AG09309 (cell line): Measurements from ENCODE around the gene TTC38.

ENCODE experiments used
- DNase-seq: peaks from one replicate; pipeline ENCODE4 v3.0.0-alpha.2; 2010; ENCODE audit warnings: low read depth
- H3K4me3 ChIP-seq: 2 replicates; pipeline ENCODE4 v1.5.1; 2011; ENCODE audit warnings: mild to moderate bottlenecking, low read depth, low read length, moderate library complexity; ENCODE audit not compliant: control insufficient read depth
- TF ChIP-seq, protein P1 (sequence below): IDR thresholded peaks from 2 replicates; pipeline ENCODE4 v1.5.1; 2011; ENCODE audit warnings: mild to moderate bottlenecking, low read depth, low read length, inconsistent platforms; ENCODE audit not compliant: insufficient read depth, control insufficient read depth; ENCODE audit errors: missing control alignments

Gene TTC38

GRCh38 chr22:46286941-46287872 is 19.4 kb downstream of the TTC38 start:
- DNase-seq, result no peak
- no peak overlapping the region for H3K4me3 ChIP-seq
- TF ChIP-seq, protein P1, sequence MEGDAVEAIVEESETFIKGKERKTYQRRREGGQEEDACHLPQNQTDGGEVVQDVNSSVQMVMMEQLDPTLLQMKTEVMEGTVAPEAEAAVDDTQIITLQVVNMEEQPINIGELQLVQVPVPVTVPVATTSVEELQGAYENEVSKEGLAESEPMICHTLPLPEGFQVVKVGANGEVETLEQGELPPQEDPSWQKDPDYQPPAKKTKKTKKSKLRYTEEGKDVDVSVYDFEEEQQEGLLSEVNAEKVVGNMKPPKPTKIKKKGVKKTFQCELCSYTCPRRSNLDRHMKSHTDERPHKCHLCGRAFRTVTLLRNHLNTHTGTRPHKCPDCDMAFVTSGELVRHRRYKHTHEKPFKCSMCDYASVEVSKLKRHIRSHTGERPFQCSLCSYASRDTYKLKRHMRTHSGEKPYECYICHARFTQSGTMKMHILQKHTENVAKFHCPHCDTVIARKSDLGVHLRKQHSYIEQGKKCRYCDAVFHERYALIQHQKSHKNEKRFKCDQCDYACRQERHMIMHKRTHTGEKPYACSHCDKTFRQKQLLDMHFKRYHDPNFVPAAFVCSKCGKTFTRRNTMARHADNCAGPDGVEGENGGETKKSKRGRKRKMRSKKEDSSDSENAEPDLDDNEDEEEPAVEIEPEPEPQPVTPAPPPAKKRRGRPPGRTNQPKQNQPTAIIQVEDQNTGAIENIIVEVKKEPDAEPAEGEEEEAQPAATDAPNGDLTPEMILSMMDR, result no peak

DNA sequence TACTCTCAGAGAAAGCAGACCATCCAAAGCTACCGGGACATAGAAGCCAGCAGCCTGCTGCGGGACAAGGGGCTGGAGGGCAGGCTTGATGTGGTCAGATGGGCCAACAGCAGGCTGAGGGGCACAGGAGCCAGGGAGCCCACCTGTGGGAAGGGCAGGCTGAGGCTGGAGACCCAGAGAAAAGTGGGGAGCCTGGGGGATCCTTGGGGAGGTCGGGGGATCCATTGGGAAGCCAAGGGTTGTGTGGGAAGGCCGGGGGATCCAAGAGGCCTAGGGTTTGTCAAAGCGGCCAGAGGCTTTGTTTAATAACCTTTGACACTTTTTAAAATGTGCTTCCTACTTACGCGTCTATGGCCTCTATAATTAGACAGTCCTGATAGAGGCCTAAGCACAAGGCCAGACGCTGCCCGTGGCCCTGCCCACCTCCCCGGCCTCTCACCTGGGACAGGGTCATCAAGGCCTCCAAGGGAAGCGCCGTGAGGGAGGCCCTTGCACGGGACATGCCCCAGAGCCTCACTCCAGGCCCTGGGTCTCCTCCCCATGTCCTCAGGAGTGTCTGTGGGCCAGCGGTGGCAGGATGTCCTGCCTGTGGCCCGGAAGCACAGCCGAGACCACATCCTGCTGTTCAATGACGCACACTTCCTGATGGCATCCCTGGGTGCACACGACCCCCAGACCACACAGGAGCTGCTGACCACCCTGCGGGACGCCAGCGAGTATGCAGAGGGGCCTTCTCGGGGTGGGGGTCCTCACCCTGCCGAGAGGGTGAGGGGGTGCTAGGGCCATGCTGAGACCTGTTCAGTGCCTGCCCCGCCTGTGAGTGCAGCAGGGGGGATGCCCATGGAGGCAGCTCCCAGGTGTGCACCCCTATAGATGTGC is 20.3 kb downstream of the TTC38 start:
- TF ChIP-seq, protein P1, result no peak
- no peak for DNase-seq
- no peak overlapping the region for H3K4me3 ChIP-seq

GRCh38 chr22:46288846-46289243 is 21.0 kb downstream of the TTC38 start:
- H3K4me3 ChIP-seq, result no peak overlapping the region
- DNase-seq, result no peak
- TF ChIP-seq, protein P1, result no peak

DNA sequence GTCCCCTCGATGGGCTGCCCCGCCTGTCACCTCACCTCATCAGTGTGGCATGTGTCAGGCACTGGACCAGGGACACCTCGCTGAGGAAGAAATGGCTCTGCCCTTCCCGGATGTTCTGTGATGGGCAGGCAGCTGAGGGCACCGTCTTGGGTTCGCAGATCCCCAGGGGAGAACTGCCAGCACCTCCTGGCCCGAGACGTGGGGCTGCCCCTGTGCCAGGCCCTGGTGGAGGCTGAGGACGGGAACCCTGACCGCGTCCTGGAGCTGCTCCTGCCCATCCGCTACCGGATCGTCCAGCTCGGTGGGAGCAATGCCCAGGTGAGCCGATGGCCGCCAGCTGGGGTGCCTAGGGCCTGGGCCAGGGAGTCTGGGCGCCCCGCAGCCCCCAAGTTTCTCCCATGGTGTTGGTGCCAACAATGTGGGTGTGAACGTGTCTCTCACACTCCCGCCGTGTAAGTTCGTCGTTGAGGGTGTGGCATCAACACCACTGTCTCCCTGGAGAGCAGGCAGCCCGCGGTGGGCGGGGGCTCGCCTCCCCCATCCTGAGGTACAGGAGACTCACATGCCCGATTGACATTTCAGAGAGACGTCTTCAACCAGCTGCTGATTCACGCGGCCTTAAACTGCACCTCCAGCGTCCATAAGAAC is 21.6 kb downstream of the TTC38 start:
- TF ChIP-seq, protein P1, result no peak
- no peak overlapping the region for H3K4me3 ChIP-seq
- DNase-seq, result no peak

DNA sequence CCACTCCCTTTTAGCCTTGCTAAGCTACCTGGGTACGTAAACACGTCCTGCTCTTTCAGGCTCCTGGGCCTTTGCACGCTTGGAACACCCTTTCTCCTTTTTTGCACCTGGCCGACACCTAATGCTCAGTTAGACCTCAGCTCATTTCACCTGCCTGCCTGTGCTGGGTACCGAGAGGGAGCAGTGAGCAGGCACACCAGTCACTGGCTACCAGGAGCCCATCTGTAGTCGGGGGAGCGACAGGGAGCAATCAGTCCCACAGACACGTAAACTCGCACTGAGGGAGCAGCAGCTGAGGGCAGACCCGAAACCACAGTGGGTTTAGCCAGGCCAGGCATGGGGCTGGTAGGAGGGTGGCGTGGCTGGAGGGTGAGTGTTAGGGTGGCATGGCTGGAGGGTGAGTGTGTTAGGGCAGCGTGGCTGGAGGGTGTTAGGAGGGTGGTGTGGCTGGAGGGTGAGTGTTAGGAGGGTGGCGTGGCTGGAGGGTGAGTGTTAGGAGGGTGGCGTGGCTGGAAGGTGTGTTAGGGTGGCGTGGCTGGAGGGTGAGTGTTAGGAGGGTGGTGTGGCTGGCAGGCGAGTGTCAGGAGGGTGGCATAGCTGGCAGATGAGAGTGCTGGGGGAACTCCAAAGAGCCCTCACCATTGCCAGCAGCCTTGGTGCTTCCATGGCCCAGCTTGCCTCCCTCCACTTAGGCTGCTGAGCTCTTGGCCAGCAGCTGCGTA is 22.5 kb downstream of the TTC38 start:
- TF ChIP-seq, protein P1, result no peak
- H3K4me3 ChIP-seq, result no peak overlapping the region
- DNase-seq, result no peak
